ENCODE results near the gene IFRD2. TPM values are rescaled to one million over a fixed set of nuclear protein-coding genes. Genes with fewer than 3 reads are reported as not detected.

The IFRD2 gene
- total RNA-seq, 1 experiment from 2014 or later = 89.5 TPM

GRCh38 chr3:50237754-50238548 lies 54.3 kb downstream of the IFRD2 start:
- TF ChIP-seq CTCF (IDR thresholded peaks at IDR 0.05; ENCODE audit: insufficient read depth in 1 of 2, low read depth in 1 of 2, low read length in 1 of 2, severe bottlenecking in 1 of 2, unreplicated experiment in 1 of 2) = no peak
- peaks cover 23% of the 10 kb centered on the region for H3K4me1 ChIP-seq
- H3K9me3 Mint-ChIP-seq (ENCODE audit: unreplicated experiment) = no peaks in the 10 kb centered on the region
- H3K27me3 Mint-ChIP-seq (ENCODE audit: insufficient read depth, unreplicated experiment) = no peaks in the 10 kb centered on the region
- BruUV-seq (replicated peaks) = no TSS peak
- no peak overlapping the region for H3K4me3 Mint-ChIP-seq (ENCODE audit: unreplicated experiment)
- no peak overlapping the region for H3K4me3 ChIP-seq (ENCODE audit: low read depth, low read length)
- H3K27ac Mint-ChIP-seq (ENCODE audit: unreplicated experiment) = no peak overlapping the region
- H3K36me3 Mint-ChIP-seq (ENCODE audit: insufficient read depth, unreplicated experiment) = peaks cover 12% of the 10 kb centered on the region
- intact Hi-C loops (cut with micrococcal nuclease; ENCODE audit: unreplicated experiment) = loop anchor here (2.0 kb wide), 1 partner anchor 61 kb away; the partner anchor contains the start of genes HYAL3 and NAA80
- H3K4me1 Mint-ChIP-seq (ENCODE audit: low read depth, unreplicated experiment) = peaks cover 13% of the 10 kb centered on the region
- ChIA-PET POLR2A (no interaction called here), CTCF (interaction anchor here (0.6 to 0.7 kb wide), 3 partner anchors 31 to 1204 kb away, joined by 4 to 6 read pairs (median 6); no protein-coding TSS in a partner anchor)
- H3K36me3 ChIP-seq (ENCODE audit: control insufficient read depth, insufficient read depth, low read length) = no peaks in the 10 kb centered on the region; the same call in none of the 2 replicates
- H3K27me3 ChIP-seq (replicated peaks; ENCODE audit: control insufficient read depth, insufficient read depth, low read length) = no peaks in the 10 kb centered on the region
- DNase-seq = no peak
- H3K9me3 ChIP-seq = no peaks in the 10 kb centered on the region

Other genes starting within 250 kb of the IFRD2 start
- gene RBM5, start 203.5 kb downstream of the IFRD2 start, total RNA-seq (2022) = 145 and 166 TPM in 2 replicates
- gene SEMA3F, start 137.1 kb downstream of the IFRD2 start, total RNA-seq (2022) = 11.3 and 16.5 TPM in 2 replicates
- 0.50 TPM in 1 of 2 replicates, not detected in the other for gene GNAT1, start 100.8 kb downstream of the IFRD2 start, total RNA-seq (2022)
- 11.4 and 16.8 TPM in 2 replicates for gene SLC38A3, start 87.2 kb downstream of the IFRD2 start, total RNA-seq (2022)
- 59.3 and 62.0 TPM in 2 replicates for gene GNAI2, start 56.2 kb downstream of the IFRD2 start, total RNA-seq (2022)
- gene SEMA3B, start 23.3 kb downstream of the IFRD2 start, total RNA-seq (2022) = 19.7 and 21.8 TPM in 2 replicates
- not detected in 2 replicates for gene LSMEM2, start 13.3 kb downstream of the IFRD2 start, total RNA-seq (2022)
- gene HYAL3, start 7.0 kb upstream of the IFRD2 start, total RNA-seq (2022) = 5.2 and 6.8 TPM in 2 replicates
- 6.7 and 8.2 TPM in 2 replicates for gene NAA80, start 7.0 kb upstream of the IFRD2 start, total RNA-seq (2022)
- 2.3 and 2.6 TPM in 2 replicates for gene HYAL1, start 11.1 kb upstream of the IFRD2 start, total RNA-seq (2022)
- gene HYAL2, start 30.3 kb upstream of the IFRD2 start, total RNA-seq (2022) = 30.1 and 31.6 TPM in 2 replicates
- 34.9 and 38.3 TPM in 2 replicates for gene TUSC2, start 35.8 kb upstream of the IFRD2 start, total RNA-seq (2022)
- 26.7 and 28.1 TPM in 2 replicates for gene RASSF1, start 48.4 kb upstream of the IFRD2 start, total RNA-seq (2022)
- gene ZMYND10, start 53.3 kb upstream of the IFRD2 start, total RNA-seq (2022) = 0.23 and 0.29 TPM in 2 replicates
- 23.7 and 29.8 TPM in 2 replicates for gene NPRL2, start 58.3 kb upstream of the IFRD2 start, total RNA-seq (2022)
- gene CYB561D2, start 58.4 kb upstream of the IFRD2 start, total RNA-seq (2022) = 21.2 and 21.4 TPM in 2 replicates
- 23.9 TPM in 2 replicates for gene TMEM115, start 67.1 kb upstream of the IFRD2 start, total RNA-seq (2022)
- 0.25 and 0.35 TPM in 2 replicates for gene CACNA2D2, start 211.2 kb upstream of the IFRD2 start, total RNA-seq (2022)

All from Caco-2 (cell line).